GM11168 (cell line): Measurements from ENCODE around the gene NDUFB7.
"Not testable (repeated sequence)": the region's sequence is repeated elsewhere in the genome, so short reads cannot be mapped to it uniquely, and the experiment has no call there.

Source experiments
- in situ Hi-C: fragments of 300-500 bp; cut with MboI; formaldehyde crosslinking; loops from one replicate; pipeline ENCODE4 v1.12.0; 2022; ENCODE audit warnings: low sequenced_read_pairs; ENCODE audit not compliant: unreplicated experiment

The NDUFB7 gene

GRCh38 chr19:14571695-14572490, at the start of gene NDUFB7:
Gene NDUFB7 (minus strand): TSS chr19:14572066. CDS start chr19:14572000, 66 bp downstream.
- in situ Hi-C loops = loop anchor here (5.0 kb wide), 1 partner anchor 115 kb away; no protein-coding TSS in a partner anchor

DNA sequence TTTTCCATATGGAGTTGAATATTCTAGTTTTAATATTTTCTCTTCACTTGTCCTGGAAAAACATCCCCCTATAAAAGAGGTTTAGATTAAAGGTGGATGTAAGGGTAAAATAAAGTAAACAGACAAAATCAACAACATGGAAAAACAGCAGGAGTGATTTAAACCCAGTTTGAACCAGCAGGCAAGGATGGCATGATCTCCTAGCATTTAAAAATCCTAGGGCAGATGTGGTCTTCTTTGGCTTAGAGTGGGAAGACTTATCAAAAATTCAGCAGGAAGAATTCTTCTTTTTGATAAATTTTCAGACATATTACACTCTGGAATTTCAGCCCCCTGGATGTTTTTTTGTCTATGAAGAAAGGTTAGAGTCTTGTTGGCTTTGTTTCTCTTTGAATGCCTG, 47.5 kb upstream of the NDUFB7 start:
- in situ Hi-C loops = no loop called here

- in situ Hi-C loops = no loop called here
Observed at GRCh38 chr19:14616407-14616806, 44.5 kb upstream of the NDUFB7 start.

DNA sequence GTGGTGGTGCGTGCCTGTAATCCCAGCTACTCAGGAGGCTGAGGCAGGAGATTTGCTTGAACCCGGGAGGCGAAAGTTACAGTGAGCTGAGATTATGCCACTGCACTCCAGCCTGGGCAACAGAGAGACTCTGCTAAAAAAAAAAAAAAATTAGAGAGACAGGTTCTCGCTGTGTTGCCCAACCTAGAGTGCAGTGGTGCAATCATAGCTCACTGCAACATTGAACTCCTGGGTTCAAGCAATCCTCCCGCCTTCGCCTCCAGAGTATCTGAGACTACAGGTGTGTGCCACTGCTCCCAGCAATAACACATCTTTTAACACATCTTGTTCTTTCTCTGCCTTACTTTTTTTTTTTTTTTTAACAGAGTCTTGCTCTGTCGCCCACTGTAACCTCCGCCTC, 43.8 kb upstream of the NDUFB7 start:
- in situ Hi-C loops = no loop called here

DNA sequence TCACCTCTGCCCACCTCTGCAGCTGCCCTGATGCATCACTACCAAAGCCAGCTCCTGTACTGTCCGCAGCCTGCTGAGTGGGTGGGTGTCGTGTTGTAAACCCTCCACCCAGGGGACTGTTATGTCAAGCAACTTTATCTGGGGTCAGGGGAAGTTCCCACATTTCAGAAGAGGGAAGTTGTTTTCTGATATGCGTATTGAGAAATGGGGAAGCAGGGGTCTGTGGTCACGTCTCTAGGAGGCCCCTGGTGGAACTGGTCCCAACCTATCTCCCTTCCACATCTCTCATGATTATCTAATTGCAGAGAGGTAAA, 42.2 kb upstream of the NDUFB7 start:
- in situ Hi-C loops = no loop called here

- in situ Hi-C loops = not testable (repeated sequence)
Observed at GRCh38 chr19:14613399-14614098, 41.7 kb upstream of the NDUFB7 start.

DNA sequence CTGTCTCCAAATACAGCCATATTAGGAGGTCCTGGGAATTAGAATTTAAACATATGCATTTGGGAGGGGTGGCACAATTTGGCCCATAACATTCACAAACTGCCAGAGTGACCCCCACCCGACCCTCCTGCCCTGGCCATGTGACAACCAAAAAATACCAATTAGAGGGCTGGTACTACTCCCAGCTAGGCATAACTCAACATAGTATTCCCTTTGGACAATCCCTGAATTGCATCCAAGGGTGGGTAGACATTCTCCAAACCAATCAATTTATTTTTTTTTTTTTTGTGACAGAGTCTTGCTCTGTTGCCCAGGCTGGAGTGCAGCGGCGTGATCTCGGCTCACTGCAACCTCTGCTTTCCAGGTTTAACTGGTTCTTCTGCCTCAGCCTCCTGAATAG, 40.8 kb upstream of the NDUFB7 start:
- in situ Hi-C loops = no loop called here

DNA sequence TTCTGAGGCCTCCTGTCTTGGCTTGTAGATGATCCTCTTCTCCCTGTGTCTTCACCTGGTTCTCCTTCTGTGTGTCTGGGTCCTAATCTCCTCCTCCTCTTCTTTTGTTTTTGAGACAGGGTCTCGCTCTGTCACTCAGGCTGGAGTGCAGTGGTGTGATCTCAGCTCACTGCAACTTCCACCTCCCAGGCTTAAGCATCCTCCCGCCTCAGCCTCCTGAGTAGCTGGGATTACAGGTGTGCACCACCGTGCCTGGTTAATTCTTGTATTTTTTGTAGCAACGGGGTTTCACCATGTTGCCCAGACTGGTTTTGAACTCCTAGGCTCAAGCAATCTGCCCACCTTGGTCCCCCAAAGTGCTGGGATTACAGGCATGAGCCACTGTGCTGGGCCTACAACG, 40.4 kb upstream of the NDUFB7 start:
- in situ Hi-C loops = not testable (repeated sequence)

DNA sequence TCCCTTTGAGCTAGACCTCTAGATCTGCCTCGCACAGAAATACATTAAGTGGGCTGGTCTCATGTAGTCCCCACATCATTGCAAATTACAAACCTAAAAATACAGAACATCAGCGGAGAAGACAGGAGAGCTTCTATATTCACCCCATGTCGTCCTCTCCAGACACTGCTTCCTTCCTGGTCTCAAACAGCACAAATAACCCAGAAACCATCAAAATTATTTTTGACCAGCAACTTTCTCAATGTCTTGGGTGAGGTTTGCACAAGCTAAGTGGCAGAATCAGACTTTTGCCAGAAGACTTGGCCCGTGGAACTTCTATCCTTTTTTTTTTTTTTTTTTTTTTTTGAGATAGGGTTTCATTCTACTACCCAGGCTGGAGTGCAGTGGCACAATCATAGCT, 39.2 kb upstream of the NDUFB7 start:
- in situ Hi-C loops = no loop called here

GRCh38 chr19:14606627-14607026, 34.8 kb upstream of the NDUFB7 start:
- in situ Hi-C loops = no loop called here

DNA sequence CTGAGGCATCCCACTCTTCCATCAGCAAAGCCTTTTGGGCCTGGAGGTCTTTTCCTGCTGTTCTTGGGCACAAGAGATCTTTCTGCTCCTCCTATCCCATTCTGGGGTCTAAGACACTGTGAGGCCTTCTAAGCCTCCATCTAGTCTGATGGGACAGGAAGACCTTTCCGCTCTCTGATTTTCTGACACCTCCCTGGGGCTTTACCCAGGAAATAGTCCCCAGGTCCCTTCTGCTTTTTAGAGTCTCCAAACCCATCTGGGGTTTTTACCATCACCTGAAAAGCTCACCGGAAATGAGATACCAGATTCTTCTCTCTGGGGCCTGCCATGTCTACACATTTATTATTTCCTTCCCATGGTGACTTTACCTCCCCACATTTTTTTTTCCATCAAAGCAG, 32.1 kb upstream of the NDUFB7 start:
- in situ Hi-C loops = no loop called here

DNA sequence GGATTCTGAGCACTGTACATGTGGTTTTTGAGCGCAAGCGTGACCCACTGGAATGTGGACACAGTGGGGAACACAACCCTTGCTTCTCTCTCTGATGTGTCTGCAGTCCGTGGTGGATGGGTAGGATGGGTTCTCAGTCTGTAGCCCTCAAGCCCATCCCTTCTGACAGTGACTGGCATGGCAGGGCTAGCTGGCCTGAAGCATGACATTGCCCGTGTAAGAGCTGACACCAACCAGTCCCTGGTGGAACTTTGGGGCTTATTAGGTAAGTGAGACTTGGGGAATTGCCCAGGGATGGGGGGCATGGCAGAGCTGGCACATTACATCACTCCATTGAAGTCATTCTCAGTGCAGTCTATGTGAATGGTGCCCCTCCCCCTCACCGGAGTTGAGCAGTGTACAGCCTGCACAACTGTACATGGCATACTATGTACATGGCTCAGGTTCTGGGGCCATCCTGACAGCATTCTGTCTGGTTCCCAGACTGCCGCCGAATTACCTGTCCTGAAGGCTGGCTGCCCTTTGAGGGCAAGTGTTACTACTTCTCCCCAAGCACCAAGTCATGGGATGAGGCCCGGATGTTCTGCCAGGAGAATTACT, 27.8 kb upstream of the NDUFB7 start:
- in situ Hi-C loops = no loop called here

DNA sequence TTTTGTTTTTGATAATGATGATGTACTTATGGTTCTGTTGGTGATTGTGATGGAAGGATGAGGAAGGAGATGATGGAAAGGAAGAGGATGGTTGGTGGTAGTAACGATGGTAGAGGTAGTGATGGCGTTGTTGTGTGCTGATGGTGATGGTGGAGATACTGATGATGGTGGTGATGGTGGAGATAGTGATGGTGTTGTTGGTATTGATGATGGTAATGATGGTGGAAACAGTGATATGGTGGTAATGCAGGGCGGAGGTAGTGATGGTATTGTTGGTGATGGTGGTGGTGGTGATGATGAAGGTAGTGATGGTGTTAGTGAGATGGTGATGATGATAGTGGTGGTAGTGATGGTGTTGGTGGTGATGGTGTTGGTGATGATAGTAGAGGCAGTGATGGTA, 23.7 kb upstream of the NDUFB7 start:
- in situ Hi-C loops = no loop called here

DNA sequence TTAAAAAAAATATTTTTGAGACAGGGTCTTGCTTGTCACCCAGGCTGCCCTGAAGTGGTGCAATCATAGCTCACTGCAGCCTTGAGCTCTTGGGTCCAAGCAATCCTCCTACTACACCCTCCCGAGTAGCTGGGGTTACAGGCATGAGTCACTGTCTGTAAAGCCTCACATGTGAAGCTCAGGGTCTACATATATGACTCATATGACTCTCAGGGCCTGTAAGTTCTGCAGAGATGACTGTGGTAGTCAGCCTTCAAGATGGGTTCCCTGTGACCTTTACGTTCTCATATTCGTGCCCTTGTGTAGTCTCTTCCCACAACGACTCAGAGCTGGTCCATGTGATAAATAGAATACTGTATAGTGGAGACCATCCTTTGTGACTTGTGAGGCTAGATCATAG, 17.6 kb upstream of the NDUFB7 start:
- in situ Hi-C loops = not testable (repeated sequence)

- in situ Hi-C loops = not testable (repeated sequence)
Observed at GRCh38 chr19:14585187-14585586, 13.3 kb upstream of the NDUFB7 start.

GRCh38 chr19:14584372-14584771, 12.5 kb upstream of the NDUFB7 start:
- in situ Hi-C loops = not testable (repeated sequence)

DNA sequence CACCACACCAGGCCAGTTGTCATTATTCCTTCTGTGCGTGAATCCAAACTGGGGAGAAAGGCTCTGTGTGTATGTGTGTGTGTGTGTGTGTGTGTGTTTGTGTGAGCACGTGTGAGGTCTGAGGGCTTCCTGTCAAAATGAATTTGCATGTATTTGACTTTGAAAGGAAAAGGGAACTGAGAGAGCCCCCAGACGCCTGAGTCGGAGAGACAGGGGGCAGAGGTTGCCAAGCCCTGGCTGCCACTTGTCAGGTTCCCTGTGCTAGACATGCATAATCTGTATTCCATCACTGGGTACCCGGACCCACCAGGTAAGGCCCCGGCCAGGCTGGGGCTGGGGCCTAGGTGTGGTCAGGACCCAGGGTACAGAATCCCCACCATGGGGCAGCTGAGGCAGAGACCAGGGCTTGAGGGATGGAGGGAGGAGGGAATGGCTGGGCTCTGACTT, 11.1 kb upstream of the NDUFB7 start, which contains the start of gene CLEC17A:
Gene CLEC17A, plus strand, starts transcription at position 191 of the 447 bp plus-strand sequence. Its CDS starts 77 bp downstream, at position 268.
- in situ Hi-C loops = no loop called here

- in situ Hi-C loops = no loop called here
Observed at GRCh38 chr19:14580623-14581237, 8.9 kb upstream of the NDUFB7 start.

DNA sequence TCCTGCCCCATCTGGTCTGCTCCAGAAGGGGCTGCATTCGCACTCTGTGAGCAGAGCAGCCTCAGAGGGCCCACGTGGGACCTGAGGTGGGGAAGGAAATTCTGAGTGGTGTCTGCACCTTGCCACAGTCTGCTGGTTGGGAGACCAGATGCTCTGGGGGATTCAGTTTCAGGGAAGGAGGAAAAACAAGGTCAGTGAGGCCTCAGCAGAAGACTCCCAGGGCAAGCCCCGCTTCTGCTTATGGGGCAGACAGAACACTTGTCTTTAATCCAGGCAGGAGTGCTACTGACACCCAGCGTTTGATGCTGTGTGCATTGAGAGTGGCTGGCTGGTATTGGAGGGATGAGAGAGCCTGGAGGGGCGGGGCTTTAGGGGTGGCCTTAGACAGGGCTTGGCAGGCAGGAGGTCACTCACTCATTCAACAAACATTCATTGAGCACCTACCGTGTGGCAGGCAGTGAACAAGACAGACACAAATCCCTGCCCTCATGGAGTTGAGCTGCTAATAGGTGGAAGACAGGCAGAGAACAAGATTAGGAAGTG, 6.1 kb upstream of the NDUFB7 start:
- in situ Hi-C loops = no loop called here

DNA sequence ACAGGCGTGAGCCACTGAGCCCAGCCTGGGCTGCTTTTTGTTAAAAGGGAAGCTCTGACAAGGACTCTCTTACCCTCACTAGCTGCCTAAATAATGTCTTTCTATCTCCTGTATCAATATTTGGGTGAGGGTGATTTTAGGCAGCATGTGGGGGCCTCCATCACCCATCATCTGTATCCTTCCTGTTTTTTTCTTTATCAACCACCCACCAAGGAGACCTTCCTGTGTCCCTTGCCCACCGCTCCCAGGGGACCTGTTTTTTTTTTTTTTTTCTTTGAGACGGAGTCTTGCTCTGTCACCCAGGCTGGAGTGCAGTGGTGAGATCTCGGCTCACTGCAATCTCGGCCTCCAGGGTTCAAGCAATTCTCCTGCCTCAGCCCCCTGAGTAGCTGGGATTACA, 5.4 kb upstream of the NDUFB7 start:
- in situ Hi-C loops = no loop called here

DNA sequence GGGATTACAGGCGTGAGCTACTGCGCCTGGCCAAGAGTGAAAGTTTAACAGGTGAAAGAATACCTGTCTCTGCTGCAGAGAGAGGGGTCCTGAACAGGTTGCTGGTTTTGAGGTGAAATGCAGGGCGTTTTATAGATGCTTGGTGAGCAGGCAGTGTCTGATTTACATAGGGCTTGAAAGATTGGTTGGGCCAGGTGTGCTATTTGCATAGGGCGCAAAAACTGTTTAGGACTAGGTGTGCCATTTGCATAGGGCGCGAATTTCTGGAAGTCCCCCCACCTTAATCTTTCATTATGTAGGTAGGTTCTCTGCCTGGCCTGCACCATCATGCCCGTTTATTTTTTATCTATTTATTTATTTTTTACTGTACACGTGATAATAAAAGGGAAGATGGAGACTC, 4.5 kb upstream of the NDUFB7 start:
- in situ Hi-C loops = no loop called here
